GM21717 (cell line): ENCODE results near the gene ENO4.

ENCODE experiments used
- ATAC-seq: cut with Tn5 transposase; IDR thresholded peaks from one replicate; pipeline ENCODE4 v1.9.1; 2021; ENCODE audit warnings: mild to moderate bottlenecking, moderate library complexity; ENCODE audit not compliant: unreplicated experiment

The ENO4 gene, protein sequence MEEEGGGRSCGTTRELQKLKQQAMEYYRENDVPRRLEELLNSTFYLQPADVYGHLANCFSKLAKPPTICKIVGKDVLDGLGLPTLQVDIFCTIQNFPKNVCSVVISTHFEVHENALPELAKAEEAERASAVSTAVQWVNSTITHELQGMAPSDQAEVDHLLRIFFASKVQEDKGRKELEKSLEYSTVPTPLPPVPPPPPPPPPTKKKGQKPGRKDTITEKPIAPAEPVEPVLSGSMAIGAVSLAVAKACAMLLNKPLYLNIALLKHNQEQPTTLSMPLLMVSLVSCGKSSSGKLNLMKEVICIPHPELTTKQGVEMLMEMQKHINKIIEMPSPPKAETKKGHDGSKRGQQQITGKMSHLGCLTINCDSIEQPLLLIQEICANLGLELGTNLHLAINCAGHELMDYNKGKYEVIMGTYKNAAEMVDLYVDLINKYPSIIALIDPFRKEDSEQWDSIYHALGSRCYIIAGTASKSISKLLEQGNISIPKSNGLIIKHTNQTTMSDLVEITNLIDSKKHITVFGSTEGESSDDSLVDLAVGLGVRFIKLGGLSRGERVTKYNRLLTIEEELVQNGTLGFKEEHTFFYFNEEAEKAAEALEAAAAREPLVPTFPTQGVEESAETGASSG

DNA sequence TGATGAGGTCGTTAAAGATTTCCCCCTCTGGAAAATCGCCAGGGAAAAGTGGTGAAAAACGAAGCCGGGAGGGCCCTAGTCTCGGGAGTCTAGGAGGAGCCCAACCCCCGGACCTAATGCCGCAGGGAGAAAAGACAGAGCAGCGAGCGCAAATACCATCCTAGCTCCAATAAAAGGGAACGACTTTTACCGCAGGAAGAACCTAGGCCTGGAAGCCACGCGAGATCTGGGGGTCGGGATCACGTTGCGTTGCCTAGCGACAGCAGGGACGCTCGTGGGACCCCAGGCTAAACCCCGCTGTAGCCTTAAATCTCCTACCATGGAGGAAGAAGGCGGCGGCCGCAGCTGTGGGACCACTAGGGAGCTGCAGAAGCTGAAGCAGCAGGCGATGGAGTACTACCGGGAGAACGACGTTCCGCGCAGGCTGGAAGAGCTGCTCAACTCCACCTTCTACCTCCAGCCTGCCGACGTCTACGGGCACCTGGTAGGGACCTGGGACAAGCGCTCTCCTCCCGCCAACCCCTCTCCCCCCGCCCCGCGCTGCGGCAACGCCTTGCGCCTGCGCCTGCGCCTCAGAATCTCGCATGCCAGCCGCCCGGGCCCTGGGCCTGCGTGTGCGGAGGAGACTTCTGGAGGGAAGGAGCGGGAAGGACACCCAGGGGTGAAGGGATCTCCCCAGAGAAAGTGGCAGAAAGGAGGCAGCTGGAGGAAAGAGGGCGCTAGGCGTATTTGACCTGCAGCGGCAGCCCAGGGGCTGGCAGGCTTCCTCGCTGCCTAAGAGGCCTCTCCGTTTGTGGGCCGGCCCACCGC, at the start of gene ENO4:
ENO4 (plus strand) TSS at position 252 of the 810 bp plus-strand sequence; CDS start at position 320, 68 bp downstream.
- ATAC-seq: peak; percentile 58

DNA sequence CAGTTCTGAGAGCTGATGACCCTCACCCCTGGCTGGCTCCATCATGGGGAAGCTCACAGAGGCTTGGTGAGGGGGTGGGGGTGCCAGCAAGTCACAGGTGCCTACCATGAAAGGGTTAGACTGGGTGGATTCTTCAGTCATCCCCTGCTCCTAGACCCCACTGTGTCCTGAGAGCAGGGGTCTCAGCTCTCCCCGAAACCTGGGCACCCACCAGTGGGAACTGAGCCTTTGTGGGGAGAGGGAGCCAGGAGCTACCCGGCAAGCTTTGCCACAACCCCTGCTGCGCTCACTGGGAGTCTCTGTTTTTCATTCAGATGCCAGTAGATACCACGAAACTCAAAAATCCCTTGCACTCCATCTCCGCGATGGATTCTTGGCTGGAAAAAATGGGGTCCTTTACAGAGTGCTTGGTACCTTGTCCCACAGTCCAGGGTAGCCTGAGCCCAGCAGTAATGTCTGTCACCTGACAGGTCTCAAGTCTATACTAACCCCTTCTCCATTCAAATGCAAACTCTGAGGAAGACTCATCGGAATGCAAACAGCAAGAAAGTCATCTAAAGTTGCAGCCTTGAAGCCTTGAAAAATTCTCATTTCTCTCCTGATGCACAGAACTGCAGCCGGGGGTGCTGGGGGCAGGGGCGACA, 48.9 kb upstream of the ENO4 start:
- no peak for ATAC-seq

DNA sequence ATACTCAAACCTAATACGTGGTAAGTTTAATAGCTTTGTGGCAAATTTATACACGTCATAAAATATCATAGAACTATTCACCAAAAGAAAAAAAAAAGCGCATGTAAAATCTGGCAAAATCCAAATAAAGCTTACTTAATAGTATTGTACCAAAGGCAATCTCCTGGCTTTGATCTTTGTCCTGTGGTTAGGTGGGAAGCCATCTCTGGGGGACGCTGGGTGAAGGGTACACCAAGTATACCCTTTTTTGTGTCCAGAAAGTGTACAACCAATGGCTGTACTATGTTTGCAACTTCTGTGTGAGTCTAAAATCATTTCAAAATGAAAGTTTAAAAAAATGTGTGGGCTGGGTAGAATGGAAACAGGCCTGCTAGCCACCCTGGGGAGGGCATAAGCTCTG, 47.6 kb upstream of the ENO4 start:
- ATAC-seq: no peak

DNA sequence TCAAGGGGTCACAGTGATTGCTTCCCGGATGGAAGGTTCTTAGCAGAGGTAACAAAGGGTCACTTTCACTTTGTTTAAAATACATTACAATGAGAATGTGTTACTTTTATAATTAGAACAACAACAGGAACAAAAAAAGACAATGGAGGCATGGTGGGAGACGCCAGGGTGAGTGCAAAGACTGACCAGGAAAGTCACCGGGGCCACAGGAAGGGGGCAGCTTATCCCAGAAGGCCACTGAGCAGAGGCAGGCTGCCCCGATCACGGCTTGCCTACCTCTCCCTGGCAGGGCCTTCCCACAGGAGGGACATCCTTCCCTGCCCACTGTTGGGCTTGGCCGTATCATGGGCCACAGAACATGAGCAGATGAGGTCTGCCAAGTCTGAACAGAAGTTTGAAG, 46.8 kb upstream of the ENO4 start:
- ATAC-seq: no peak

DNA sequence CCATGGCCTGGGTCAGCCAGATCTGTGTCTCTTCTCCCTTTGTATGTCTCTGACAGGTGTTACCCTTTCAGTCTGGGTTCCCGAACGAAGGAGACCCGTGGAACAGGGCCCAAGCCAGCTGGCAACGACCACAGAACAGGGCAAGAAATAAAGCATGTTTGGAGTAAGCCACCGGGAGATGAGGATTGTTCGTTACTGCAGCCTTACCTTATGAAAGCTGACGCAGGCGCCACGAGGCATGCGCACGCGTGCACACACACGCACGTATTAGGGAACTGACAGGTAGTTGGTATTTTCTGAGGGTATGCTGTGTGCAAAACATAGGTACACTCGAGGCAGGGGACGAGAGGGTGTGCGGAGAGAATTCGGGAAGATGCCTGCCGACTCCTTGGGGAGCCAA, 46.4 kb upstream of the ENO4 start:
- no peak for ATAC-seq

DNA sequence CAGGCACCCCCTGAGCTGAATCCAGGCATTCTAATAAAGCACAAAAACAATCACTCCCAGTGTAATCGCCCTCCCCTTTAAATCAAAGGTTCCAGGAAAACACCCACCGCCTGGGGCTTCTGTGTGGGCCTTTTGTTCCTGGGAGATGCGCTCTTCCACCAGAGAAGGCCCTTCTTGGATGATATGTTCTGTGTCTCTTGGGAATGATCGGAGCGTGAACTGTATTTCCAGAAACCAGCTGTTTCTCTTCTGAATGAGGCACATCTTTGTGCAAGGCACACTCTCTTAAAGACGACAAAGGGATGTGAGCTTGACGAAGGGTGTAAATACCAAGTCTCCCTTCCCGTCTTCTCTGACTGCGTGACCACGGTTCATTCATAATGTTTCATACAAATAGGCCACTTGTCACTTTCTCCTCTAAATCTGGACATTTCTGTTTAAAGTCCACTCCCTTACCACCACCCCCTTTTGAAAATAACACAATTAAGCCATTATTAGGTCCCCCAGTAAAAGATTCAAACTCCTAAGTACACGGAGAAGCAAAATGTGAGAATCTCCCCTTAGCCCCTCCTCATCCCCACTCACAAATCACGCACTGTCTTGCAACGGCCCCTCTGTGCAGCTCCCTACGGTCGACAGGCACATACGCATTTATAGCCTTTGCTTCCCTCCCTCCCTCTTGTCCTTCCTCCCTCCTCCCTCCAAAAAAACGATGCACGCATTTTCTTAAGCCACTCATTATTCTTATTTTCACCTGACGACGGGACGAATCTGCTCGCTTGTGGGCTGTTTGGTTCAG, 45.6 kb upstream of the ENO4 start:
- ATAC-seq: no peak

DNA sequence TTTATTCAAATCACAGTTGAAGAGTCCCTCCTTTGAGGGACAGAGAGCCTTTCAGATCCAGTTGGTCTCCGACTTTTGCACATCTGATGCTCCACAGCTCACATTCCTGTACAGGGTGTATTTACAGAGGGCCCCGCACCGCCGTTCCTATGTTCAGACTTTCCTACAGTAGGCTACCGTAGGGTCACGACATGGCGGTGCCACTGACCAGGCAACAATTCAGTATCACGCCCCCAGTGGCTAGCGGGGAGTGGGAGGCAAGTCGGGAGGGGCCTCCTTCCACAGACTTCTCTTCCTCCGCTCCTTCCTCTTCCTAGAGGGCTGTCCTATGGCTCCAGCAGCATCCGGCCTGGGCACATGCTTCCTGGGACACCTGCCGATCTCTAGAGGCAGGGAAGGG, 40.6 kb upstream of the ENO4 start:
- ATAC-seq: no peak

DNA sequence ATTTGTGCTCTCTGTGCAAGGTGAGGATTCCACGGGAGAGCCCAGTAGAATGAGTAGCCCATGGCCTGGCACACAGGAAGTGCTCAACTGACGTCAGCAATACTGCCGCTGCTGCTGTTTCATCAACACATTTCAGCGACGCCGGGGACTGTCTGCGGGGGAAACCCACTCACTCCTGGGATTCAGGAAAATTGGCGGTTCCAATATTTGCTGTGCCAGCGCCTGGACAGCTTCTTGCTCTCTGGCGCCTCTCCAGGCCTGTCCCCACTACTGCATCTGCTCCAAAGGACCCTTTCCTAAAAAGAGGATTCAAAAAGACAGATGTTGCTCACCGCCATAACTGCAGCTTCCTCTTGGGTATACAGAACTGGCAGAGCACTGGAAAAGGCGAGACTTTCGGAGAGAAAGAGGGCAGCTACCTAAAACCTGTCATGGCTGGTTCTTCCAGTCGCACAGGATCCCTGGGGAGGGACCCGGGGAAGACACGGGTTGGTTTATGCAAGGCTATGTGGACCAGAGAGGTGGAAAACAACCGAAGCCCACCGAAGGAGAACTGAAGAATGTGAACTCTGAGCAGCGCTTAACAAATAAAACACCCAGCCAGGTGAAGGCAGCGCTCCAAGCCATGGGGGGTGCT, 39.7 kb upstream of the ENO4 start:
- no peak for ATAC-seq

DNA sequence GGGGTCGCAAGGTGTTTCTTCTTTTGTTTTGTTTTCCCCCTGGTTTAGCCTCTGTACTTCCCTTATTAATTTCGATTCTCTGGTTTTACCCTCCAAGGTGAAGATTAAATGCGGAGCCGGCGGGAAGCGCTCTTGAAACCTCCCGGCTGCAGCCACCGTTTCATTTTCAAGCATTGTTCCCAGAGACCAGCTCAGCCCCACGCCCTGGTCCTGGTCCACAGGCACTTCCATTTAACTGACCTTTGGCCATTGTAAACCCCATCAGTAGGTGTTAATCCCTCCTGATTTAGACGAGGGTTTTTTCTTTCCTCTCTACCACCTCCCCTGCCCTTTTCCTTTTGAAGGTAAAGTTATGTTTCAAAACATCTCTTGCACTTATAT, 39.2 kb upstream of the ENO4 start:
- ATAC-seq: no peak

DNA sequence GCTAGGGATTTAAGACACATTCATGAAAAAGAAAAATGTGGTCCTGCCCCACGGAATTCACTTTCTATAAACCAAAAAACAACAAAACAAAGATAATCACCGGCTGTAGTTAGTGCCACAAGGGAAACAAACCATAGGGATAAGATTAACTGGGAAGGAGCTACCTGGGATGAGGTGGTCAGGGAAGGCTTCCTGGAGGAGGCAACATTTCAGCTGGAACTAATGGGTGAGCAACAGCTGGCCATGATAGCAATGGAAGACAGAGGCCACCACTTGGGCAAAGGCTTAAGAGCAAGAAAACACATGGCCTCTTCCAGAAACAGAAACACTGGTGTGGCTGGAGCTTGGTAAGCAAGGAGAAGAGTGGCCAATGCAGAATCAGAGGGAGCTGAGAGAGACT, 38.4 kb upstream of the ENO4 start:
- ATAC-seq: no peak

DNA sequence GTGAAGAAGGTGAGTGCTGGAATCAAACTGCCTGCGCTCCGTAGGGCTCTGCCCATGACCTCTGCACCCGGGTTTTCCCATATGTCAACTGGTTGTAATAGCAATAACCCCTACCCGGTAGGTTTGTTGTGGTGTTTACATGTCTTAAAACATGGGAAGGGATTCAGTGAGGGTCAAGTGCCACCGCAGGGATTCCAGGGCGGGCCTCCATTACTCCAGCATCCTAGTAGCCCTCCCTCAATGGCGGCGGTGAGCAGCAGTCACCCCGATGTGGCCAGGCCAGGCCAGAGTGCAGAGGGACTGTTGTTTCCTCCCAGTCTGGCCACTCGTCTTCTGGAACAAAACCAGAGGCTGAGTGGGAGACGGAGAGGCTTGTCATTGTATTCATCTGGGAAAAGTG, 37.6 kb upstream of the ENO4 start:
- ATAC-seq: no peak

DNA sequence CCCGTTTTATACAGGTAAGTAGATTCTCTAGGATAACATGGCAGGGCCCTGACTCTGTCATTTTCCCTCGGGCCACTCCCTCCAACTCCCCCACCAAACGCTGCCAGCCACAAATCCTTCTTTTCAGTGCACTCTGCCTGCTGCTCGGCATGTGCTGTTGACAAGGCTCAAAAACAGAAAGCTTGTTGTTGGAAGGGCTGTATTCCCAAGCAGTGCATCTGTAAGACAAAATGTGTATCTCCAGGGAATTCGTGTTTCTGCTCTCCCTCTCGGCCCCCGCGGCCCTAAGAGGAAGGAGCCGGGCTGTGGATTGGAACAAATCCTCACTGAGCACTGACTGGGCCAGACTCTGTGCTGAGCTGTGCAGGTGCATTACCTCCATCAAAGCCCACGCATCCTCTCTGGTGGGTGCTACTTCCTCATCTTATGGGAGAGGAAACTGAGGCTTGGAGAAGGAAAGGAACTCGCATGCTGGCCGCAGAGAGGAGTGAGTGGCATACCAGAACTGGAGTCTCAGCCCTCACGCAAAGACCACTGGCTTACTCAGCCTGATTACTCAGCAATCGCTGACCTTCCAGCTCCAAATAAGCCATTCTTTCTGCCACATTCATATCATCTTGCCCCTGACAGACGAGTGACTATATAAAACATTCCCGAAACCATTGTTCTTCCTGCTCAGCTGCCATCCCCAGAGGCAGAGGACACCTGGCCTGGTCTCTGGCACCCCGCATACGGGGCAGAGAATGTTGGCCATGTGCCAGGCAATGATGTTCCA, 33.5 kb upstream of the ENO4 start:
- ATAC-seq: no peak

DNA sequence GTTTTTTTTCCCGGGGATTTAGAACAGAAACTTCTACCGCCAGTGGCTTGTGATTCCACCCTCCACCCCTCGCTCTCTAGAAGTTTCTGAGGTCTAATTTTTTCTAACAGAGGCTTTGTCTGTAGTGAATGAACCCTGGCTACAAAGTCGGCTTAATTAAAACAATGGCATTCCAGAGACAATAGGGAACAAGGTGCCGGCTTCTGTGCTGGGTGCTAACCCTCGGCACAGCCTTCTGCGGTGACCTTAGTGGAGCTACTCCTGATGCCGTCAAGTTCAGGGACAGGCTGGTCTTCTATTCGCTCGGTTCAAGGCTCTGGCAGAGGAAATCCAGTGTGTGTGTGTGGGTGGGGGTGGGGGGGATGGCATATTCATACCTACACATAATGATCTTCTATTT, 32.1 kb upstream of the ENO4 start:
- ATAC-seq: no peak

DNA sequence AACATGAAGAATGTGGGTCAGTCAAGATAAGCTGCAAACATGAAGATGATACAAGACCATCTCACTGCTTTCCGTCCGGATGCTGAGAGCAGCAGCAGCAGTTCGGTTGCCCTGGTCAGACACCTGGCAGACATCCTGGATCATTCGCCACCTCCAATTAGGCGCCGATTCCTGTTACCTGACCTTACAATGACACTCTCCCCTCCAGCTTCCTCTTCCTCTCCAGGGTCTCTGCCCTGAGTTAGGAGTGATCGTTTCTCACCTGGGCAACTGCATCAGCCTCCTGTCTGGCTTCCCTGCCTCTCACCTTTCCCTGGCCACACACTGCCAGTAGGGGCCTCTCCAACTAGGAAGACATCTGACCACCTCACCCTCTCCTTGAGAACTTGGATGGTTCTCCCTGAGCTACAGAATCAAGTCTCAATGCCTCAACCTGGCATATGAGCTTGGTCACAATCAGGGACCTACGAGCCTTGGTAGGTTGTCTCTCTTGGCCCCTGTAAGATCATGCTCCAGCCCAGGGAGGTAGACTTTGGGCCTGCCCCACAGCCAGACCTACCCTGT, 31.4 kb upstream of the ENO4 start:
- ATAC-seq: no peak

DNA sequence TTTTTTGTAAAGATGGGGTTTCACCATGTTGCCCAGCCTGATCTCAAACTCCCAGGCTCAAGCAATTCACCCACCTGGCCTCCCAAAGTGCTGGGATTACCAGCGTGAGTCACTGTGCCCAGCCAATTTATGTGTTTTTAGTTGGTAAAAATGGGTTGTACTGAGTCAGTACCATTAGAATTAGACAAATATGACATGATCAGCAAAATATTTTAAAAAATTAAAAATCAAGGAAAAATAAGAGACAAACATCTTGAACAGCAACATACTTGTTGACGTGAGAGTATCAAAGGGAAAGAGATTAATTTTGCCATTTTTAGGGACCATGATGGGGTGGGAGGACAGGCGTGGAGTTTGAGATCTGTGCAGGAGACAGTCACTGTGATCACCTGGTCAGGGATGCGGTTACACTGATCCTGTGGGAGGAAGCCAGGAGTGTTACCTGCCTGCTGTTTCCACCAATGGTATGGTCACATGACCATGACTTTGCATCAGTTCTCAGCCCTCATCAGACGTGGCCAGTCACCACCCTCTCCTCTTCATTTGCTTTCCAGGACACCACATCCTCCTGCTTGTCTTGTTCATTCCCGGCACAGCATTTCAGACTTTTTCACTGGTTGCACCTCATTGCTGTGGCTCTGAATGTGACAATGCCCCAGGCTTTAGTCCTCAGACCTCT, 29.2 kb upstream of the ENO4 start:
- ATAC-seq: no peak

DNA sequence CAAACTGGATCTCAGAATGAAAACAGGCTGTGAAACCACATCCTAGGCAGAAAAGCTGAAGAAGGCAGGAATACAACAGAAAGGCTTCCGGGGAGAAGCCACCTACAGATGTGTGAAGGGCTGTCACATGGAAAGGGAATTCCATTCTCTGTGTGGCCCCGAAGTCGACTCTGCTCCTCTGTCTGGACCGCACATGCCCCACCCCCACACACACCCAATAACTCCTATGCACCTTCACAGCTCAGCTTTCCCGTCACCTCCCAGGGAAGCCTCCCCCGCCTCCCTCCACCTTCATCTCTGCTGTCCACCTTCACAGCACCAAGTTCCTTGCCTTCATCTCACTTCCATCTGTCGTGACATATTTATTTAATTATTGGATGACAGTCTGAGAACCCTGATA, 23.4 kb upstream of the ENO4 start:
- no peak for ATAC-seq

DNA sequence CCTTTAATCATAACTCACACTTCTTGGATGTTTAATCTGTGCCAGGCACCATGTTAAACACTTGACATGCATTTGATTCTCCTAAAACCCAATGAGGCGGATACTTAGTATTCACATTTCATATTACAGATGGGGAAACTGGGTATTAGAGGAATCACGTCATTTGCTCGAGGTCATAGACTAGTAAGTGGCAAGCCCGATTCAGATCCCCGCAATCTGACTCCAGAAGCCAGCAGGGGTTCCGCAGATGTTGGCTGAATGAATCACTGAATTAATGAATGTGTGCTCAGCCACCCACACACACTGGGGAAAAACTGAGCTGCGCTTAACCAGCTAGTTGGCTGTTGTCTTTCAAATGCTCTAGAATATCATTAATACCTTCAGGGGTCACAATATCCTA, 22.5 kb upstream of the ENO4 start:
- ATAC-seq: no peak

DNA sequence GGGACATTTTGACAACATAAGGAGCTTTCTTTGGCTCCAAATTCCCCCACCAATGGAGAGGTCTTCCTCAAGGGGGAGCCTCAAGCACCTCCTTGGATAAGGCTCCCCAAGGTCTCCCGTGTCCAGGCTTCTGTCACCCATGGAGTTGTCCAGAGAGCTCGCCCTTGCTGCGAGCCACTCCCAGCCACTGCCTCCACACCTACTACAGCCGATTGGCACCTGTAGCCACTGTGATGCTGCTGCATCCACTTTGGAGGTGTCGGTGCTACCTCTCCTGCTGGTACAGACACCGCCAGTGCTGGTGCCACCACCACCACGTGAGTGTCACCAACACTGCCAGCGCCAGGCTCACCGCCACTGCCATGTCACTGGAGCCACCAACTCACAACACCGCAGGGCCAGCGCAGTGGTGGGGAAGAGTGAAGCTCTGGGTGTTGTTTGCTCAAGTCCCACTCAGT, 22.1 kb upstream of the ENO4 start:
- no peak for ATAC-seq
